ENCODE results near the gene CHCHD6.

GRCh38 chr3:126851934-126852333 is 147.9 kb downstream of the CHCHD6 start:
- TF ChIP-seq CTCF (IDR thresholded peaks at IDR 0.05) (no peak), POLR2A (IDR thresholded peaks at IDR 0.05) (no peak)
